SK-N-SH treated with all-trans-retinoic acid at 6 μM for 48 hours (cell line): ENCODE measurements around the gene SLC6A5.
"Not testable (repeated sequence)": the region's sequence is repeated elsewhere in the genome, so short reads cannot be mapped to it uniquely, and the experiment has no call there.

Experiments
- ATAC-seq: fragments of 200-7000 bp; cut with Tn5 transposase; 3 replicates; pipeline ENCODE4 v1.9.1; 2020; ENCODE audit warnings: mild to moderate bottlenecking, moderate library complexity
- ARNTL ChIP-seq: fragments of 450-650 bp; formaldehyde crosslinking; IDR thresholded peaks from 2 replicates; pipeline ENCODE4 v1.5.0; 2020; ENCODE audit warnings: low read depth, mild to moderate bottlenecking, moderate library complexity, borderline replicate concordance
- CSDC2 ChIP-seq: fragments of 250-450 bp; sonication (Bioruptor Pico); IDR thresholded peaks from 2 replicates; pipeline ENCODE4 v1.5.0; 2020; ENCODE audit warnings: mild to moderate bottlenecking, moderate library complexity
- ESRRG ChIP-seq: fragments of 250-450 bp; sonication (Bioruptor Pico); IDR thresholded peaks from 2 replicates; pipeline ENCODE4 v1.6.1; 2021; ENCODE audit warnings: mild to moderate bottlenecking
- GLIS3 ChIP-seq: fragments of 250-450 bp; sonication (Bioruptor Pico); IDR thresholded peaks from 2 replicates; pipeline ENCODE4 v1.5.0; 2020; ENCODE audit warnings: mild to moderate bottlenecking, moderate library complexity
- ISL1 ChIP-seq: fragments of 250-450 bp; sonication (Bioruptor Pico); IDR thresholded peaks from 2 replicates; pipeline ENCODE4 v2.1.2; 2022; ENCODE audit warnings: mild to moderate bottlenecking, moderate library complexity
- OSR1 ChIP-seq: fragments of 250-450 bp; sonication (Bioruptor Pico); IDR thresholded peaks from 2 replicates; pipeline ENCODE4 v1.8.0; 2022; ENCODE audit warnings: moderate library complexity, mild to moderate bottlenecking, inconsistent platforms
- PPARA ChIP-seq: fragments of 250-450 bp; sonication (Bioruptor Pico); IDR thresholded peaks from 2 replicates; pipeline ENCODE4 v1.5.0; 2020; ENCODE audit warnings: mild to moderate bottlenecking, borderline replicate concordance
- RARB ChIP-seq: fragments of 250-450 bp; sonication (Bioruptor Pico); IDR thresholded peaks from 2 replicates; pipeline ENCODE4 v1.8.0; 2021; ENCODE audit warnings: mild to moderate bottlenecking, moderate library complexity
- SNAI2 ChIP-seq: fragments of 250-450 bp; sonication (Bioruptor Pico); IDR thresholded peaks from 2 replicates; pipeline ENCODE4 v1.5.0; 2020; ENCODE audit warnings: mild to moderate bottlenecking, moderate library complexity
- TCF4 ChIP-seq: fragments of 250-450 bp; sonication (Bioruptor Pico); IDR thresholded peaks from 2 replicates; pipeline ENCODE4 v1.8.0; 2021; ENCODE audit warnings: mild to moderate bottlenecking, moderate library complexity, borderline replicate concordance
- ZFP3 ChIP-seq: fragments of 250-450 bp; sonication (Bioruptor Pico); IDR thresholded peaks from 2 replicates; pipeline ENCODE4 v1.5.0; 2020; ENCODE audit warnings: mild to moderate bottlenecking, moderate library complexity
- ZFP30 ChIP-seq: fragments of 450-650 bp; formaldehyde crosslinking; IDR thresholded peaks from 2 replicates; pipeline ENCODE4 v1.5.0; 2022; ENCODE audit warnings: mild to moderate bottlenecking, moderate library complexity
- ZNF565 ChIP-seq: fragments of 450-650 bp; formaldehyde crosslinking; conservative IDR thresholded peaks from 2 replicates; pipeline ENCODE4 v1.5.0; 2020; ENCODE audit warnings: low read depth, mild to moderate bottlenecking, moderate library complexity
- ZNF8 ChIP-seq: fragments of 450-650 bp; formaldehyde crosslinking; IDR thresholded peaks from 2 replicates; pipeline ENCODE4 v1.5.0; 2020; ENCODE audit warnings: mild to moderate bottlenecking, moderate library complexity
- TF ChIP-seq, protein P1 (sequence below): fragments of 250-450 bp; sonication (Bioruptor Pico); IDR thresholded peaks from 2 replicates; pipeline ENCODE4 v1.5.1; 2021; ENCODE audit warnings: mild to moderate bottlenecking, moderate library complexity
- TF ChIP-seq, protein P2 (sequence below): fragments of 250-450 bp; sonication (Bioruptor Pico); IDR thresholded peaks from 2 replicates; pipeline ENCODE4 v1.5.0; 2020; ENCODE audit warnings: mild to moderate bottlenecking, moderate library complexity
- TF ChIP-seq, protein P3 (sequence below): fragments of 250-450 bp; sonication (Bioruptor Pico); IDR thresholded peaks from 2 replicates; pipeline ENCODE4 v1.8.0; 2021; ENCODE audit warnings: low read depth, mild to moderate bottlenecking, moderate library complexity, borderline replicate concordance
- TF ChIP-seq, protein P4 (sequence below): fragments of 250-450 bp; sonication (Bioruptor Pico); IDR thresholded peaks from 2 replicates; pipeline ENCODE4 v1.5.1; 2020; ENCODE audit warnings: low read depth, mild to moderate bottlenecking, moderate library complexity
- TF ChIP-seq, protein P5 (sequence below): fragments of 250-450 bp; sonication (Bioruptor Pico); IDR thresholded peaks from 2 replicates; pipeline ENCODE4 v1.8.0; 2020; ENCODE audit warnings: mild to moderate bottlenecking, moderate library complexity, borderline replicate concordance

Gene SLC6A5

DNA sequence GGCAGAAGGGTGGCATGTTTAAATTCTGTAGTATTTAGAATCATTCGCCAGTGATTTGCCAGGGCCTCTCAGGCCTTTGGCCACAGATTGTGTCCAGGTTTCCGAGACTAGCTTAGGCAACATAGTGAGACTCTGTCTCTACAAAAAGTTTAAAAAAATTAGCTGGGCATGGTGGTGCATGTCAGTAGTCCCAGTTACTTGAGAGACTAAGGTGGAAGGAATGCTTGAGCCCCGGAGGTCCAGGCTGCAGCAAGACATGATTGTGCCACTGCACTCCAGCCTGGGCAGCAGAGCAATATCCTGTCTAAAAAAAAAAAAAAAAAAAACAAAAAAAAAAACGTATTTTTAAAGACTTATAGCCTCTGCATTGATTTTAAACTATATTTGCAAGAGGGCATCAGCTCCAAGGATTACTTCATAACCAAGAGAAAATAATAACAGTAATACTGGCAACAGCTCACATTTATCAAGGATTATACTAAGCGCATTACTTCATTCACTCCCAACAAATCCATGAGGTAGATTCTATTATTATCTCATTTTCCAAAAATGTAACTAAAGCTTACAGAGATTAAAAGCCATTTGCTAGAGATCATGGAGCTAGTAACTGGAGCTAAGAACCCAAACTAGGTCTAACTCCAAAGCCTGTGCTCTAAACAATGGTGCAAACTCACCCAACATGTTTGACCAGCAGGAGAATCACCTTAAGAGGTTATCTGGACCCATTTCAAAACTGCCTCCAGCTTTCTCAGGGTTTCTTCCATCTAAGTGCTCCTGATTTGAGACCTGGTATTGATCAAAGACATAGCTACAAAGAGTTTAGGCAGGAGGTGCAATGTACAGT lies 32.6 kb upstream of the SLC6A5 start:
- TF ChIP-seq ESRRG (CRISPR knock-in tag) (no peak), ZNF8 (CRISPR knock-in tag) (no peak), ARNTL (CRISPR knock-in tag) (no peak), ZNF565 (CRISPR knock-in tag) (no peak), GLIS3 (CRISPR knock-in tag) (no peak), PPARA (CRISPR knock-in tag) (no peak), RARB (CRISPR knock-in tag) (no peak), OSR1 (CRISPR knock-in tag) (no peak), ISL1 (no peak), ZFP3 (CRISPR knock-in tag) (no peak), CSDC2 (CRISPR knock-in tag) (no peak), SNAI2 (CRISPR knock-in tag) (no peak)
- TF ChIP-seq, protein P1, sequence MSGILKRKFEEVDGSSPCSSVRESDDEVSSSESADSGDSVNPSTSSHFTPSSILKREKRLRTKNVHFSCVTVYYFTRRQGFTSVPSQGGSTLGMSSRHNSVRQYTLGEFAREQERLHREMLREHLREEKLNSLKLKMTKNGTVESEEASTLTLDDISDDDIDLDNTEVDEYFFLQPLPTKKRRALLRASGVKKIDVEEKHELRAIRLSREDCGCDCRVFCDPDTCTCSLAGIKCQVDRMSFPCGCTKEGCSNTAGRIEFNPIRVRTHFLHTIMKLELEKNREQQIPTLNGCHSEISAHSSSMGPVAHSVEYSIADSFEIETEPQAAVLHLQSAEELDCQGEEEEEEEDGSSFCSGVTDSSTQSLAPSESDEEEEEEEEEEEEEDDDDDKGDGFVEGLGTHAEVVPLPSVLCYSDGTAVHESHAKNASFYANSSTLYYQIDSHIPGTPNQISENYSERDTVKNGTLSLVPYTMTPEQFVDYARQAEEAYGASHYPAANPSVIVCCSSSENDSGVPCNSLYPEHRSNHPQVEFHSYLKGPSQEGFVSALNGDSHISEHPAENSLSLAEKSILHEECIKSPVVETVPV (CRISPR knock-in tag) = no peak
- TF ChIP-seq, protein P2, sequence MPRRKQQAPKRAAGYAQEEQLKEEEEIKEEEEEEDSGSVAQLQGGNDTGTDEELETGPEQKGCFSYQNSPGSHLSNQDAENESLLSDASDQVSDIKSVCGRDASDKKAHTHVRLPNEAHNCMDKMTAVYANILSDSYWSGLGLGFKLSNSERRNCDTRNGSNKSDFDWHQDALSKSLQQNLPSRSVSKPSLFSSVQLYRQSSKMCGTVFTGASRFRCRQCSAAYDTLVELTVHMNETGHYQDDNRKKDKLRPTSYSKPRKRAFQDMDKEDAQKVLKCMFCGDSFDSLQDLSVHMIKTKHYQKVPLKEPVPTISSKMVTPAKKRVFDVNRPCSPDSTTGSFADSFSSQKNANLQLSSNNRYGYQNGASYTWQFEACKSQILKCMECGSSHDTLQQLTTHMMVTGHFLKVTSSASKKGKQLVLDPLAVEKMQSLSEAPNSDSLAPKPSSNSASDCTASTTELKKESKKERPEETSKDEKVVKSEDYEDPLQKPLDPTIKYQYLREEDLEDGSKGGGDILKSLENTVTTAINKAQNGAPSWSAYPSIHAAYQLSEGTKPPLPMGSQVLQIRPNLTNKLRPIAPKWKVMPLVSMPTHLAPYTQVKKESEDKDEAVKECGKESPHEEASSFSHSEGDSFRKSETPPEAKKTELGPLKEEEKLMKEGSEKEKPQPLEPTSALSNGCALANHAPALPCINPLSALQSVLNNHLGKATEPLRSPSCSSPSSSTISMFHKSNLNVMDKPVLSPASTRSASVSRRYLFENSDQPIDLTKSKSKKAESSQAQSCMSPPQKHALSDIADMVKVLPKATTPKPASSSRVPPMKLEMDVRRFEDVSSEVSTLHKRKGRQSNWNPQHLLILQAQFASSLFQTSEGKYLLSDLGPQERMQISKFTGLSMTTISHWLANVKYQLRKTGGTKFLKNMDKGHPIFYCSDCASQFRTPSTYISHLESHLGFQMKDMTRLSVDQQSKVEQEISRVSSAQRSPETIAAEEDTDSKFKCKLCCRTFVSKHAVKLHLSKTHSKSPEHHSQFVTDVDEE (CRISPR knock-in tag) = no peak
- TF ChIP-seq, protein P3, sequence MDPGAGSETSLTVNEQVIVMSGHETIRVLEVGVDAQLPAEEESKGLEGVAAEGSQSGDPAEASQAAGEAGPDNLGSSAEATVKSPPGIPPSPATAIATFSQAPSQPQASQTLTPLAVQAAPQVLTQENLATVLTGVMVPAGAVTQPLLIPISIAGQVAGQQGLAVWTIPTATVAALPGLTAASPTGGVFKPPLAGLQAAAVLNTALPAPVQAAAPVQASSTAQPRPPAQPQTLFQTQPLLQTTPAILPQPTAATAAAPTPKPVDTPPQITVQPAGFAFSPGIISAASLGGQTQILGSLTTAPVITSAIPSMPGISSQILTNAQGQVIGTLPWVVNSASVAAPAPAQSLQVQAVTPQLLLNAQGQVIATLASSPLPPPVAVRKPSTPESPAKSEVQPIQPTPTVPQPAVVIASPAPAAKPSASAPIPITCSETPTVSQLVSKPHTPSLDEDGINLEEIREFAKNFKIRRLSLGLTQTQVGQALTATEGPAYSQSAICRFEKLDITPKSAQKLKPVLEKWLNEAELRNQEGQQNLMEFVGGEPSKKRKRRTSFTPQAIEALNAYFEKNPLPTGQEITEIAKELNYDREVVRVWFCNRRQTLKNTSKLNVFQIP (CRISPR knock-in tag) = no peak

DNA sequence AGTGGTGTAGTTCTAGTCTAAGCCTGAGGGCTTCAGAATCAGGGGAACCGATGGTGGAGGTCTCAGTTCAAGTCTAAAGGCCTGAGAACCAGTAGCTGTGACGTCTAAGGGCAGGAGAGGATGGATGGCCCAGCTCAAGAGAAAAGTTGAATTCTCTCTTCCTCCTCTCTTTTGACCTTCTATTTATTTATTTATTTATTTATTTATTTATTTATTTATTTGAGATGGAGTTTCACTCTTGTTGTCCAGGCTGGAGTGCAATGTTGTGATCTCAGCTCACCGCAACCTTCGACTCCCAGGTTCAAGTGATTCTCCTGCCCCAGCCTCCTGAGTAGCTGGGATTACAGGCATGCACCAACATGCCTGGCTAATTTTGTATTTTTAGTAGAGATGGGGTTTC lies 19.7 kb upstream of the SLC6A5 start:
- not testable (repeated sequence) for ATAC-seq

More for the DNA sequence above, 32.6 kb upstream of the SLC6A5 start:
- ATAC-seq = no peak

DNA sequence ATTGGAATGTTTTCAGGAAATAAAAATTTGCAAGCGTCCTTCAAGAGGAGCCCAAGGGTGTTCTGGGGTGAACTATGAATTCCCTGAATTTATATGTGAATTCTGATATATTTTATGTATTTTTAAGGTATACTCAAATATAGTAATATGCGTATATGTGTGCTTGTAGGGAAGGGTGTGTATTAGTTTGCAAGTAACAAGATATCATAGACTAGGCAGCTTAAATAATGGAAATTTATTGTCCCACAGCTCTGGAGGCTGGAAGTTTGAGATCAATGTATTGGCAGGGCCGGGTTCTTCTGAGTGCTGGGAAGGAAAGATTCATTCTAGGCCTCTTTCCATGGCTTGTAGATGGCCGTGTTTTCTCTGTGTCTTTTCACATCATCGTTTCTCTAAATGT lies 16.2 kb upstream of the SLC6A5 start:
- no peak for TF ChIP-seq ZFP30 (CRISPR knock-in tag)
- TF ChIP-seq ZNF8 (CRISPR knock-in tag) = no peak
- TF ChIP-seq TCF4 (CRISPR knock-in tag) = no peak
- TF ChIP-seq SNAI2 (CRISPR knock-in tag) = no peak
- TF ChIP-seq, protein P3 (CRISPR knock-in tag) = no peak
- TF ChIP-seq, protein P1 (CRISPR knock-in tag) = no peak
- TF ChIP-seq, protein P4, sequence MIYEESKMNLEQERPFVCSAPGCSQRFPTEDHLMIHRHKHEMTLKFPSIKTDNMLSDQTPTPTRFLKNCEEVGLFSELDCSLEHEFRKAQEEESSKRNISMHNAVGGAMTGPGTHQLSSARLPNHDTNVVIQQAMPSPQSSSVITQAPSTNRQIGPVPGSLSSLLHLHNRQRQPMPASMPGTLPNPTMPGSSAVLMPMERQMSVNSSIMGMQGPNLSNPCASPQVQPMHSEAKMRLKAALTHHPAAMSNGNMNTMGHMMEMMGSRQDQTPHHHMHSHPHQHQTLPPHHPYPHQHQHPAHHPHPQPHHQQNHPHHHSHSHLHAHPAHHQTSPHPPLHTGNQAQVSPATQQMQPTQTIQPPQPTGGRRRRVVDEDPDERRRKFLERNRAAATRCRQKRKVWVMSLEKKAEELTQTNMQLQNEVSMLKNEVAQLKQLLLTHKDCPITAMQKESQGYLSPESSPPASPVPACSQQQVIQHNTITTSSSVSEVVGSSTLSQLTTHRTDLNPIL (CRISPR knock-in tag) = no peak
- TF ChIP-seq, protein P5, sequence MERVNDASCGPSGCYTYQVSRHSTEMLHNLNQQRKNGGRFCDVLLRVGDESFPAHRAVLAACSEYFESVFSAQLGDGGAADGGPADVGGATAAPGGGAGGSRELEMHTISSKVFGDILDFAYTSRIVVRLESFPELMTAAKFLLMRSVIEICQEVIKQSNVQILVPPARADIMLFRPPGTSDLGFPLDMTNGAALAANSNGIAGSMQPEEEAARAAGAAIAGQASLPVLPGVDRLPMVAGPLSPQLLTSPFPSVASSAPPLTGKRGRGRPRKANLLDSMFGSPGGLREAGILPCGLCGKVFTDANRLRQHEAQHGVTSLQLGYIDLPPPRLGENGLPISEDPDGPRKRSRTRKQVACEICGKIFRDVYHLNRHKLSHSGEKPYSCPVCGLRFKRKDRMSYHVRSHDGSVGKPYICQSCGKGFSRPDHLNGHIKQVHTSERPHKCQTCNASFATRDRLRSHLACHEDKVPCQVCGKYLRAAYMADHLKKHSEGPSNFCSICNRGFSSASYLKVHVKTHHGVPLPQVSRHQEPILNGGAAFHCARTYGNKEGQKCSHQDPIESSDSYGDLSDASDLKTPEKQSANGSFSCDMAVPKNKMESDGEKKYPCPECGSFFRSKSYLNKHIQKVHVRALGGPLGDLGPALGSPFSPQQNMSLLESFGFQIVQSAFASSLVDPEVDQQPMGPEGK = no peak
- no peak for TF ChIP-seq ESRRG (CRISPR knock-in tag)
- TF ChIP-seq, protein P2 (CRISPR knock-in tag) = no peak
- TF ChIP-seq, all 23 proteins: peak for 0
- no peak for ATAC-seq
